DMS53 (cell line): ENCODE results near the gene MAP3K7CL.
"Not testable (repeated sequence)": the region's sequence is repeated elsewhere in the genome, so short reads cannot be mapped to it uniquely, and the experiment has no call there.

Experiments used
- DNase-seq: peaks from one replicate; lab custom pipeline; 2025; lab: John Stamatoyannopoulos, UW

The MAP3K7CL gene

DNA sequence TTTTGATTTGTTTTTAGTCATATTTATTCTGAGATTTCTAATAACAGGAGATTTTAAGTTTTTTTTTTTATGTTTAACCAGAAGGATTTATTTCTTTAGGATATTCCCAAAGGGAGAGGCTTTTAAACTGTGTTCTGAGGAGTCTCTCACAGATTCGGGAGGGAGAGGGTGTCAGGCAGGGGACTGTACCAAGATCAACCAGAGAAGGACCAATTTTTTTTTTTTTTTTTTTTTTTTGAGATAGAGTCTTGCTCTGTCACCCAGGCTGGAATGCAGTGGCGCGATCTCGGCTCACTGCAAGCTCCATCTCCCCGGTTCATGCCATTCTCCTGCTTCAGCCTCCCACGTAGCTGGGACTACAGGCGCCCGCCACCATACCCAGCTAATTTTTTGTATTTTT, 37.0 kb downstream of the MAP3K7CL start:
- DNase-seq, result not testable (repeated sequence)

DNA sequence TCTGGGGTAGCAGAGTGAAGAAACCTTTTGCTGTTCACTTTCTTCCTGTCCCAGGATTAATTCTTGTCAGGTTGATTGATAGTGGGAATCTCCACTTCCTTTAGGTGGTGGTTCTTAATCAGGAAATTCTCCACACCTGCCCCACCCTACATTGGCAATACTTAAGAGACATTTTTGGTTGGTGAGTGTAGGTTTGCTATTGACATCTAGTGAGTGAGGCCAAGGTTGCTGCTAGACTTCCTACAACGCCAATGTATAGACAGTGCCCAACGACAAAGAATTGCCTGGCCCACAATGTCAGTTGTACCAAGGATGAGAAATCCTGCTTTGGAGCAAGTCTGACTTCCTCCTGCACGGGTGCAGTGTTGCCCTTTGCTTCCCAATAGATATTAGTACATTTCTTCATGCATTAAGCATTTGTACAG, 38.5 kb downstream of the MAP3K7CL start:
- DNase-seq, result no peak

DNA sequence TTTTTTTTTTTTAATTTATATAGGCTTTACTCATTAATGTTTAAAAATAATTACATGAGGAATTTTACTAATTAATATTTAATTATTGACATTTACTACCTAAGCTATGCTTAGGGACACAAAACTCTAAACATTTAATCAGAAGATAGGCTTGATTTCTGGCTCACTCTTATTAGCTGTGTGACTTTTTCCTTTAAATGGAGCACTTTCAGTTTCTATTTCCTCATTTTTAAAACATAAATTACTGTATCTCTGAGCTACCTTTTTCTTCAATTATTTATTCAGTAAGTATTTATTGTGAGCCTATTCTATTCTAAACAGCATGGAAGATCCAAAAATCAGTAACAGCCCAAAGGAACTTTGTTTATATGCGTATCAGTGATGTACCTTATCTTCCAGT, 40.5 kb downstream of the MAP3K7CL start:
- no peak for DNase-seq

DNA sequence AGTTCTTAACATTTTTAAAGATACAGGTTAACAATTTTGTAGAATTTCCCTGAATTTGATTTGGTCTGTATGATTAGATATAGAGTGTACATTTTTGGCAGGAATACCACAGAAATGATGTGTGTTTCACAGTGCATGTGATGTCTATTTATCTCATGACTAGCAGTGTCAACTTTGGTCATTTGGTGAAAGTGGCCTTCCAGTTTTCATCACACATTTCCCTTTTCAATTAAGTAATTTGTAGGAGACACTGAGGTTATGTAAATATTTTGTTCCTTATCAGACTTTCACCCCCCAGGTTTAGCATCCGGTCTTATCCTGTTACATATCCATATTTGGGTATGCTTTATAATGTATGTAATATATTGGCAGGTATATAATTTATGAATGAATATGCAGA, 41.8 kb downstream of the MAP3K7CL start:
- no peak for DNase-seq

DNA sequence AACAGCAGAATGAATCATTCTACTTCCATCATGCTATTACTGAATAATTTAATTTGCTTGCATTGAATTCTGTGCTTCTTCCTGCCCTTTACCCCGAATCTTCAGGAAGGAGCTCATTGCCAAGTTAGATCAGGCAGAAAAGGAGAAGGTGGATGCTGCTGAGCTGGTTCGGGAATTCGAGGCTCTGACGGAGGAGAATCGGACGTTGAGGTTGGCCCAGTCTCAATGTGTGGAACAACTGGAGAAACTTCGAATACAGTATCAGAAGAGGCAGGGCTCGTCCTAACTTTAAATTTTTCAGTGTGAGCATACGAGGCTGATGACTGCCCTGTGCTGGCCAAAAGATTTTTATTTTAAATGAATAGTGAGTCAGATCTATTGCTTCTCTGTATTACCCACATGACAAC, 44.2 kb downstream of the MAP3K7CL start:
- DNase-seq, result no peak

DNA sequence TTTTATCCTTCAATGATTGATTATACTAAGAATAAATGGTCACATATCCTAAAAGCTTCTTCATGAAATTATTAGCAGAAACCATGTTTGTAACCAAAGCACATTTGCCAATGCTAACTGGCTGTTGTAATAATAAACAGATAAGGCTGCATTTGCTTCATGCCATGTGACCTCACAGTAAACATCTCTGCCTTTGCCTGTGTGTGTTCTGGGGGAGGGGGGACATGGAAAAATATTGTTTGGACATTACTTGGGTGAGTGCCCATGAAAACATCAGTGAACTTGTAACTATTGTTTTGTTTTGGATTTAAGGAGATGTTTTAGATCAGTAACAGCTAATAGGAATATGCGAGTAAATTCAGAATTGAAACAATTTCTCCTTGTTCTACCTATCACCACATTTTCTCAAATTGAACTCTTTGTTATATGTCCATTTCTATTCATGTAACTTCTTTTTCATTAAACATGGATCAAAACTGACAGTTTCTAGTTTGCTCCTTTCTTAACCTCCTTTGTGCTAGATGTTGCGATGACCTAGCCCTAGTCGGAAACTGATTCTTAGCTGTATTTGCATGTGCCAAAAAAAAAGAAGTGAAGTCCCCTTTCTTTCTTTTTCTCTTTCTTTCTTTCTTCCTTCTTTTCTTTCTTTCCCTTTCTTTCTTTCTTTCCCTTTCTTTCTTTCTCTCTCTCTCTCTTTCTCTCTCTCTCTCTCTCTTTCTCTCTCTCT, 45.1 kb downstream of the MAP3K7CL start:
- peak; percentile 65 for DNase-seq

DNA sequence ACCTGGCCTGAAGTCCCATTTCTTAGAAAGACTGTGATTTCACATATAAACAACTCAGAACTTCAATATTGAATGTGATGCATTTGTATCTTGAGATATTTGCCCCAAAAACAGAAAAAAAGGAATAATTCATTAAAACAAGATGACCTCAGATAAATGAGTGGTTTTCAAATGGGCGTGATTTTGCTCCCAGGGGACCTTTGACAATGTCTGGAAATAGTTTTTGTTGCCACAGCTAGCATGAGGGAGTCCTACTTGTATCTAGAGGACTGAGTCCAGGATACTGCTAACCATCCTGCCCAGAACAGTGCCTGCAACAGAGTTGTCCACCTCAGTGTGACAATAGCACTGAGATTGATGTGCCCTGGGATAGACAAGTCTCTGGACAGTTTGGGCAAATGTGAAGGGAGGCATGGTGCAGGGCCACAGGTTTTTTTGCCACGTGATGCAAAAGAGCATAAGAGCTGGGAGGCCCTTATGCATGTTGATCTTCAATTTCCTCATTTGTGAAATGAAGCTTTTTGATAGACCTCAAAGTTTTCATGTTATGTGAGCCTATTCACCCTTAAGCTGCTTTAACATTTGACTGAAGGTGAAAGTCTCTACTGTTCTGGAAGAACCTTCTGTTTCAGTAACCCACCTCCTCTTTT, 46.2 kb downstream of the MAP3K7CL start:
- DNase-seq, result no peak

DNA sequence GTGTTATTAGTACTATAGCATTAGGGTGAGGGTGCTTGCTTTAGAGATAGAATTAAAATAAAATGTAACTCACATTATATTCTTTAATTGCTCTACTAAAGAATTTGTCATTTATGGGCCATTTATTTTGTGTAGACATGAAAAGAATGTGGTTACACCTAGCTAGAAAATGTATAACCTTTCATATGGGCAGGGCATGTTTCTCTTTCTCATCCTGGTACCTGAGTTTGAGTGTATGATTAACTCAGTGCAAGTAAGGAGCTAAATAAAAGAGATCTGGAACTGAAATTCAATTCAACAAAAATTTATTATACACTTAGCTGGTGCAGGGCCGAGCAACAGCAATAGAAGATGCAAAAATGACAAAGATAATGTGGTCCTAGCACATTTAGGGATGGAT, 47.4 kb downstream of the MAP3K7CL start:
- no peak for DNase-seq

DNA sequence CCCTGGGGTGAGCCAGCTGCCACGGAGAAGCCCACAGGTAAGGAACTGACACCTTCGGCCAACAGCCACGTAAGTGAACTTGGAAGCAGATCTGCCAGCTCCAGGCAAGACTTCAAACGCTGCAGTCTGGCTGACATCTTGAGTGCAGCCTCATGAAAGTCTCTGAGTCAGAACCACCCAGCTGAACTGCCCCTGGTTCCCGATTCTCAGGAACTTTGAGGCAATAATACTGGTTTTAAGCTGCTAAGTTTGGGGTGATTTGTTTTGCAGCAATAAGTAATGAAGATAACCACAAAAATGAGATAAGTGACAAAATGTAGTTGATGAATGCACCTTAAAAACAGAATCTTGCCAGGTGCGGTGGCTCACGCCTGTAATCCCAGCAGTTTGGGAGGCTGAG, 48.5 kb downstream of the MAP3K7CL start:
- no peak for DNase-seq

DNA sequence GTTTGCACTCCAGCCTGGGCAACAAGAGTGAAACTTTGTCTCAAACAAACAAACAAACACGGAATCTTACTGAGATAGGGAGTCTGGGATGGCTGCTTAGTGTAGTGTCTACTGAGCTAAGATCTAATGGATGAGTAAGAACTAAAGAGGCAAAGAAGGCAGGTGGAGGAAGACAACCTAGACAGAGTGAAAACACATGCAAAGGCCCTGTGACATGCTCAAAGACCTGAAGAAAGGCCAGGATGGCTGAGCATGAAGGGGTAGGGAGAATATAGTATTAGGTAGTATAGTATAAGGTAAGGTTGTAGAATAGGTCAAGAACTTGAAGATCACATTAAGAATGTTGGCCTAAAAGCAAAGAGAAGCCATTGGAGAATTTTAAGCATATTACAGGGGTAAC, 49.1 kb downstream of the MAP3K7CL start:
- DNase-seq, result no peak

DNA sequence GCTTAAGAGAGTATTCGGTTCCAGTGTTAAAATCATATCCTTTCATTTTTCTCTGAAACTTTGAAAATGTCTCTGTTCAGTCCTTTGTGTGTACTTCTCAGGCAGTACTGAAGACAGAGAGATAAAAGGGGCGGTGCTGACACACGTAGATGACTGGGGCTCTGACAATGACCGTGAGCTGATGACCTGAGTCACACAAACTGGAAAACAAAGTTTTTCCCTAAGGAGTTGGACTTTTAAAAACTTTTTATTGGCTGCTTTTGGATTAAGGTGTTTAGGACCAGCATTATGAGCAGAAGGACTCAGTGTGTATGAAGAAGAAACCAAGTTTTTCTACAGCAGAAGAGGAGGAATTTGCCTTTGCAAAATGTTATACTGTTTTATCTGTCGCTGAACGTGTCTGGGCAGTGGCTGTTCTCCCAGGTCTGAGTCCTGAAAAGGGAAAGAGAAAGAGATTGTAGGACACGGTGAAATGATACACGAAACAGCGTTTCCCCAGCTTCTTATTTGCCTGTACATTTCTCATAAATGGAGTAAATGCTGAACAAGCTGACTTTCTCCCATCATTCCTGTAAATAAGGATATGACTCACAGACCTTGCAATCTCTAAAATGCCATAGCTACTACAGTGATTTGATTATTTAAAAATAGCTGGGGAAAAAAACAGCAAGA, 51.5 kb downstream of the MAP3K7CL start:
- peak; percentile 31 for DNase-seq

DNA sequence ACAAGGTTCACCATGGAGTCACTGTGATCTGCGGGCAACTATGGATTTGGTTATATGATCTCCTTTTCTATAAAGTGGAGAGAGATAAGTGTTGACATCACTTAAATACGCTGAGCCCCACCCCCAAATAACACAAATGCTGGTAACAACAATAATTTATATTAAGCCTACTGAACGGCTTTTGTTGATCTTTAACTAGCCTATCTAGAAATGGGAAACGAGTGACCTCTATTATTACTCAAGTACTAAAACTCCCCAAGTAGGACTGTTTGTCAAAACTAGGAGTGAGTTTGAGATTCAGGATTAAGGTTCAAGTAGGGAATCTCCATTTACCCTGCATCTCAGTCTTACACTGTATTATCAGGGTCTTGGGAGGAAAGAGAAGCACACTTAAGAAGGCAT, 52.2 kb downstream of the MAP3K7CL start:
- no peak for DNase-seq

DNA sequence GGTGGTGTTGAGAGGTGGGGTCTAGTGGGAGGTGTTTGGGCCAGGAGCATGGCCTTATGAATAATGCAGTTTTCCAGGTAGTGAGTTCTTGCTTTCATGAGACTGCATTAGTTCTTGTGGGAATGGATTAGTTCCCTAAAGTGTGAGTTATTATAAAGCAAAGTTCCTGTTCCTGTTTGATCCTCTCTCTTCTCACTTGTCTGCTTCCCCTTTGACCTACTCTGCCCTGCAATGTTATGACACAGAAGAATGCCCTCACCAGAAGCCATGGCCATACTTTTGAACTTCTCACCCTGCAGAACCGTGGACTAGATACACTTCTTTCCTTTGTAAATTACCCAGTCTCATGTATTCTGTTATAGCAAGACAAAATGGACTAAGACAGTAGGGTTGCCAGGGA, 53.6 kb downstream of the MAP3K7CL start:
- no peak for DNase-seq

DNA sequence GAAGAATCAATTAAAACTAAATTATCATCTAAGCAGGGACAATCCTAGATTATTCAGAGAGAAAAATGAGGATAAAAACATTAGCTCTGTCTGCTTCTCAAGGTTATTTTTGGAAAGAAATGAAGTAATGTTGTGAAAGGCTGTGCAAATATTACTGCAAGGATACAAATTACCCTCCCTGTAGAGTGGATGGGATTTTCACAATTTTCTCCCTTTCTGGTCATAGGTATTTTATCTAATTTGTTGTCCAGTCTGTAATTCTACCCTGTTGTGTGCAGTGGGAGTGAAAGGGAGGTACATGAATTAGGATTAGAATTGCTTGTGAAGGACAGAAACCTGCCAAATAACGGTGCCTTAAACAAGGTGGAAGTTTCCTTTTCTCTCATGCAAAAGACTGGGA, 54.7 kb downstream of the MAP3K7CL start:
- no peak for DNase-seq

DNA sequence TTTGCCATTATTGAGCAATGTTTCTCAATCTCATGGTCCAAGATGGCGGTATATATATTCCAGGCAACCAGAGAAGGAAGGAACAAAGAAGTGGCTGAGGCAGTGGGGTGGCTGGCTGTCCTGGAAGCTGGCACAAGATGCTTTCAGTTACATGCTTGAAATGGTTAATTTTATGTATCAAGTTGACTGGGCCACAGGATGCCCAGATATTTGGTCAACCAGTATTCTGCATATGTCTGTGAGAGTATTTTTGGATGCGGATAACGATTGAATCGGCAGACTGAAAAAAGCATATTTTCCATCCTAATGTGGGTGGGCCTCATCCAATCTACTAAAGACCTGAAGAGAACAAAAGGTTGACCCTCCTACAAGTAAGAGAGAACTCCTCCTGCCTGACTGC, 55.2 kb downstream of the MAP3K7CL start:
- no peak for DNase-seq

DNA sequence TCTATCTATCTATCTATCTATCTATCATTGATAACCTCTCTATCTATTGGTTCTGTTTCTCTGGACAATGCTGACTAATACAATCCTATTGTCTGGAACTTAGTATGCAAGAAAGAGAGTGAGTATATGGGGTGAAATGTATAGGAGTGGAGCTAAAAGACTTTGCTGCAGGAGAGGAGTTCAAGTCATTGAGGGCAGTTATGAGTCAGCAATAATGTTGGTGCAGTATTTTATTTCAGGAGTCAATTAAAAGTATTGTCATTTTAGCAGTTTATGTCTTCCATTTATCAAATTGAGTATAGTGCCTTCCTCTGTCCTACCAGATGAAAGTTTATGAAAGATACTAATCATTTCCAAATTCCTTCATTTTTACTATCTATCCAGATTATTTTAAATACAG, 55.8 kb downstream of the MAP3K7CL start:
- no peak for DNase-seq

DNA sequence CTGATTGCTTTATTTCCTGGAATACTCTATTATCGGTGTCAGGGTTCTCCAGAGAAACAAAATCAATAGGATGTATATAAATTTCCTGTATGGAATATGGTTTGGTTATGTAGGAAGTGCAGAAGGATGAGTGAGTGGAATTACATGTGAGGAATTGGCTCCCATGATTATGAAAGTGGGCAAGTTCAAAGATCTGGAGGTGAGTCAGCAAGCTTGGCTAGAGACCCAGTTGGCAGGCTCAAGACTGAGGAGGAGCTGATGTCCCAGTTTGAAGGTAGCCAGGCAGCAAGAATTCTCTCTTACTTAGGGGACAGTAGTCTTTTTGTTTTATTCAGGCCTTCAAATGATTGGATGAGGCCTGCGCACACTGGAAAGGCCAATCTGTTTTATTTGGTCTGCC, 57.5 kb downstream of the MAP3K7CL start:
- no peak for DNase-seq

DNA sequence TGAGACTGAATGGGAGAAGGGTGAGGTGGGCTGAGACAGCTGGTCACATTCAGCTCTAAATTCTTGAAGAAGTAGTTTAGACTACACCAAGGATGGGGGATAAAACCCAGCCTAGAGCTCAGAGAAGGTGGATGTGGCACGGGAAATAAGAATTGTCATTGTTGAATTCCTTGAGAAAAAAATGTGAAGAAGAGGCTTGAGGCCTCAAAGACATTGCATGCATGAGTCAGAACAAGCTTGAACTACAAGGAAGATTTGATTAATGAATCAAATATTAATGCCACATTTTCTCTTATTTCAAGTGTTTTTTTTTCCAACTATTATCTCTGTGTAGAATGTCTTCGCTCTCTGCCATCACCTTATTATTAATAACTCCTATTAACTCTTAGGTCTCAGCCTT, 58.9 kb downstream of the MAP3K7CL start:
- no peak for DNase-seq

DNA sequence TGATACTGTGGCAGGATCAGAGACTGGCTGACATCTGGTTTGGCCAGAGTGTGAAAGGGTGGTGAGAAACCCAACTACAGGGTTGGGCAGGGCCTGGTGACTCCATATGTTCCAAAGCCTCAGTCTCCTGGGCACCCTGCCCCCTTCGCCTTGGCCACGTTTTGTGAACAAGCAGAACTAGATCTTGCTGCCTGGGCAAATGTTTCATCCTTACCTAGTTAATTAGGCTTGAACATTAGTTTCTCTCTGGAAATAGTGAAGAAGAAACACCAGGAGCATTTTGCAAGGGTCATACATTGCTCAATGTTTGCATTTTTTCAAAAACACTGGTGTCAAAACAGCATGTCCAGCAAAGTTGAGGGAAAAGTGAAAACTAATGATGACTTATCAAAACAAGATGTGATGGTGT, 60.5 kb downstream of the MAP3K7CL start:
- DNase-seq, result no peak

DNA sequence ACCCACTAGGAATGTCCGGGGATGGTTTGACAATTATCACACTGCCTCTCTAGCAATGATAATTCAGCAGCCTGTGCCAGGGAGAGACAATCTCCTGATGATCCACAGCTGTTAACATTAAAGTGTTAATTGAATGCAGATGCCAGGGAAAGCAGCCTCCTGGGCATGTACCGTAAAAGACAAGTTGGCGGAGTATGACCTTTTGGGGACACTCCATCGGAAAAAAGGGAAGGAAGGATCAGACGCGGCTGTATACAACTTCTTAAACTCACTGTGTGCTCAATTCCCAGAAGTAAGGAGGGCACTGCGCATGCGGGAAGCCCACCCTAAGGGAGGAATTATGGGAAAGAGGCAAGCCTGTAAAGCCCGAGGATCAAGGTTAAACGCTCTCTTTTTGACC, 62.6 kb downstream of the MAP3K7CL start:
- no peak for DNase-seq

DNA sequence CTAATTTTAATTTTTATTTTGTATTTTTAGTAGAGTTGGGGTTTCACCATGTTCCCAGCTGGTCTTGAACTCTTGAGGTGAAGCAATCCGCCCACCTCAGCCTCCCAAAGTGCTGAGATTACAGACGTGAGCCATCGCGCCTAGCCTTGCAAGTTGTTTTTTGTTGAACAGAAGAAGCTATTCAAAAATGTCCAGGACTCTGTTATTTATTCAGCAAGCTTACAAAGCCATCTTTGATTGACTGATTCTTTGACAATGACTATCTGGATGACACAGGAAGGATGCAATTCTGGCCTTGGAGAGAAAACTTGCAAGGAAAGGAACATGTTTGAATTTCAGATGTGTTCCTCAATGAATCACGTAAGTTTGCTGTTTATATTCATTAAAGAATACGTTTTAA, 63.5 kb downstream of the MAP3K7CL start:
- no peak for DNase-seq

DNA sequence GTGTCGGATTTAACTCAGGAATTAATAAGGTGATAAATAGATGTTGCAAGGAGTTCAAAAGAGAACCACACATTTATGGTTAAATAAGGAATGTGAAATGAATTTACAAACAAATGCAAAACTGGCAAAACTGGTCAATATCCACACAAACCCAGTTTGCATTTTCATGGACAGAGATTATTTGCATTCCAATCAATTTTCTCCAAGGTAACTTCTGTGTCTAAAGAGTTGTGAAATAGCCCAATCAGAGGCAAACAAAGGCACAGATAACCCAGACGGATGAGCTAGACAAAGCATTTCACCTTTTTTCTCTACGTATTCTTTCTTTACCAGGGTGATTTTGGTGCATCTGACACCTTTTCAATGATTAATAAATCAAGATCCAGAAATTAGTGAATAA, 63.9 kb downstream of the MAP3K7CL start:
- no peak for DNase-seq

DNA sequence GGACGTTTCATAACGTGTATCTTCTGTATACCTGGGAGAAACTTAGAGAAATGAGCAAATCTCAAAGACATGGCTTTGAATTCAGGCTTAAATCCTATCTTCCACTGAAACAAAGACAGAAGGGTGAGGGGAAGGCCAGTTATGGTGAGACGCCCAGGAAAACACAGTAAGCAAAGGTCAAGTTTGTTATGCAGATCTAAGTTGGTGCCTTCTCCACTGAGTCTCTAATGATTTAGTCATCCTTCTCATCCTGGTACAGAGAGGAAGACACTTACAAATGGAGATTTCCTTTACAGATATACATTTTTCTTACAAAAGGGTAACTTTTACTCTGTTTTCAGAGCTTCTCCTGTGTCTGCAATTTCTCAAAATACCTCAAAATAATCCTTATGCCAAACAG, 64.4 kb downstream of the MAP3K7CL start:
- DNase-seq, result no peak
